ENCODE results near the gene PKN2.
"Not testable (repeated sequence)": the region's sequence is repeated elsewhere in the genome, so short reads cannot be mapped to it uniquely, and the experiment has no call there.

- not testable (repeated sequence) for TF ChIP-seq CTCF (IDR thresholded peaks at IDR 0.05); EZH2 (IDR thresholded peaks at IDR 0.05; ENCODE audit: borderline replicate concordance, insufficient read depth, low read depth, low read length, poor library complexity, severe bottlenecking)
These were observed 196.6 kb downstream of the PKN2 start for GRCh38 chr1:88880717-88881116.
